NCI-H2171 (cell line): ENCODE data around the gene FIGNL1.
A peak's percentile ranks its signal among the peaks of the same experiment; 100 is the strongest.

Source experiments
- DNase-seq: peaks from one replicate; lab custom pipeline; 2025; lab: John Stamatoyannopoulos, UW

FIGNL1 gene

DNA sequence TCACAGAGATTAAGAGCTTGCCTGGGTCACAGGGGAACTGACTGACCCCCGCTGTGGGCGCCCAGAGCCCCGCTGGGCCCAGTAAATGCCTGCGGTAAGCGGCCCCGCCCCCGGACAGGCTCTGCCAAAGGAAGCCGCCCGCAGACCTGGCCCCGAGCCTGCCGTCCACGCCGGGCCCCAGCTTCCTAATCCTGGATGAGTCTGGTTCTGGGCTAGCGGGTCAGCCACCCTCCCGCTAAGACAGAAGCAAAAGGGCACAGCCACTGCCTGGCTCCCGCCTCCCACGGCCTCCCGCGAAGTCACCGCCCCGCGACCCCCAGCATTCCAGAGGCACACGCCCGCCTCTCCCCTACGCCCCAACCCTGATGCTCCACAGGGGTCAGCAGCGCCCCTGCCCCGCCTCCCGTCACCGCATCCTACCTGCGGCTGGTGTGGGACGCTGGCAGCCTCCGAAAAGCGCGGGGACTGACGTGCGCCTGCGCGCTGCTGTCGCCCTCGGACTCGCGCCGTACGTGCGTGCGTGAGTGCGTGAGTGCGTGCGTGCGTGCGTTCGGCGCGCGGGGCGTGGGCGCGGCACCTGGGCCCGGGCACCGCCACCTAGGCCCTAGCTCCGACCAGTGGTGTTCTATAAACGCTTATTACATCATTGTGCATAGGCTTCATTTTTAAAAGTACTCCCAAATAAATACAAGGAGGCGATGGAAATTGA lies at the start of gene FIGNL1:
FIGNL1 (minus strand) TSS at position 470 of the 709 bp plus-strand sequence. CDS start 3,063 bp downstream, outside the sequence.
- peak; percentile 86 for DNase-seq

DNA sequence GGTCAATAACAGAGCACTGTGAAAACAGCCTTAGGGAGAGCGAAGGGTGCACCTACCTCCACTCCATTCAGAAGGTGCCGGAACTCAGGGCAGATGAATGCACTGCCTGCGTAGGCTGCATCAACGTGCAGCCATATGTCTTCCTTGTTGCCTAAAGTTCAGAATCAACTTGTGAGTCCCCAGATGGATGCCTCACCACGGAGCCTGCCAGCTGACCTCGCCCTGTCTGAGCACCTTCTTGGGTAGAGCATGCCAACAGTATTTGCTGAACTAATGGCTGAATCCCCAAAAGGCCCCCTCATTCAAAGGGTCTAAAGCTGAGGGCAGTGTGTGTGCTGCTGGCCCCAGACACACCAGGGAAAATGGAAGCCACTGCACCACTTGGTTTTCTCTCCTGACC lies 48.9 kb upstream of the FIGNL1 start:
- no peak for DNase-seq

DNA sequence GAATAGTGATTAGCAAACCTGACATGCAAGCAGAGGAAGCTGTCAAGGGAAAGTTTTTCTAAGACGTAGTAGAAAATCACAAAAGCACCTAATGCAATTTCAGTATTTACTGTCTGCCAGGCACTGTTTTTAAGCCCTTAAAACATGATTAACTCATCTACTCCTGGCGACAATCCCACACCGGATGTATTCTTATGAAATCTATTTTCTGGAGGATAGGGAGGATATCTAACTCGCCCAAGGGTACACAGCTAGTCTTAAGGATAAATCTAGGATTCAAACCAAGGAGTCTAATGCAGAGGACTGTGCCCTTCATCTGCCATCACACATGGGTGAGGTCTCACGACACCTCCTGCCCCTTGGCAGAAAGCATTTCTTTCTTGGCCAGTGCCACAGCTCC lies 47.8 kb upstream of the FIGNL1 start:
- DNase-seq: no peak

GRCh38 chr7:50497068-50497642 lies 47.0 kb upstream of the FIGNL1 start:
- no peak for DNase-seq

- no peak for DNase-seq
Measured at GRCh38 chr7:50496569-50496968, 46.4 kb upstream of the FIGNL1 start.

DNA sequence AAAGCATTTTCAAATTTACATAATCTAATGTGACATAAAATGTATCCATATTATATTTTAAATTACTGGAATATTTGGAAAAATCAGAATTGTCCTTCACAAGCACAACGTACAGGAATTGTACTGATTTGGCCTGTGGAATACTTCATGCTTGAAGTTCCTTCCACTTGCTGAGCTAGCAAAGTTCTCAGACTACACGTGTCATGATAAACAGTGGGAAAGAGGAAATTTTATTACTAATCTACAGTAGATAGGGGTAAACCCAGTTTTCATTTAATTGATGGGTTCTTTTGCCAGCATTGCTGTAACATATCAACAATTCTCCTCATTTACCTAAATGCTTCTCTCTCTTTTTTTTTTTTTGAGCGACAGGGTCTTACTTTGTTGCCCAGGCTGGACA lies 45.6 kb upstream of the FIGNL1 start:
- DNase-seq: no peak

GRCh38 chr7:50492770-50493519 lies 42.8 kb upstream of the FIGNL1 start:
- DNase-seq: no peak

DNA sequence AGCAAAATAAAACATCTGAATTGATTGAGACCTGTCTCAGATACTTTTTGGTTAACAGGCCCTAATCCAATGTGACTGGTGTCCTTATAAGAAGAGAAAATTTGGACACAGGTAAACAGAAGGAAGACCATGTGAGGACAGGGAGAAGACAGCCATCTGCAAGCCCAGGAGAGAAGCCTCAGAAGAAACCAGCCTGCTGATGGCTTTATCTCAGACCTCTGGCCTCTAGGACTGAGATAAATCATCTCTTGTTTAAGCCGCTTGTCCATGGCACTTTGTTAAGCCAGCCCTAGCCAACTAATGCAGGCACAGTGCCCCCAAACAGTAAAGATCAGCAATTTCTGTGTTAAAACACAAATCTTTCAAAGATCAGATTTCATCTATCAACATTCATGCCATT lies 41.8 kb upstream of the FIGNL1 start:
- DNase-seq: no peak

- no peak for DNase-seq
Measured at GRCh38 chr7:50491209-50491608, 41.1 kb upstream of the FIGNL1 start.

- DNase-seq: no peak
Measured at GRCh38 chr7:50488379-50488778, 38.2 kb upstream of the FIGNL1 start.

DNA sequence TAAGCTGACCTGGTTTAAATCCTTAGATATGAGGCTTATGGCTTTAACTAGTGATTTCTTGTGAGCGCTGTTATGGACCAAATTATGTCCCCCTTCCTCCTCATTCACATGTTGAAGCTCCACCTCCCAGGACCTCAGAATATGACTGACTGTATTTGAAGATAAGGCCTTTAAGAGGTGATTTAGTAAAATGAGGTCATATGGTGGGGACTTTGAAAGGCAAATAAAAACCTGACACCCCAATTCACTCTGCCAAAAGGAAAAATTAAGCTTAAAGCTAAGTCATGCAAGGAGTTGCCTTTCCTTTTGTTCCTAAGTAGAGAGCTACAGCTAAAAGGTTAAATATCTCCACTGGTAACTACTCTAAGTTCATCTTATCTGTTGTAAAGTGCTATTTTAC lies 36.4 kb upstream of the FIGNL1 start:
- no peak for DNase-seq

DNA sequence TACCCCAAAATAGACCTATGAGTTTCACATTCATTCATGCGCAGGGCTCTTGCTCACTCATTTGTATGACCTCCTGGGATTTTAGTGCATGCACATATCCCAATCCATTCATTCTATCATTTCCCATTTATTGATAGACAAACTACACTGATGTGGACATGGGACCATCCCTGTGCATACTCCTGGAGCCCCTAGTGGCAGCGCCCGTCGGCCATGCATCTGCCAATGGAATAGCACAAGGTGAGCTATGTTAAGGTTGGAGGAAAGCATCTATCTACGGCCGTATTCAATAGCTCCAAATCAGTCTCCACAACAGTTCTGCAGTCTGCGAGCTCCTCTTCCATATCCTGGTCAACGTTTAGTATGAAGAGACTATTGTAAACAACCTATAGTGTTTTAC lies 31.7 kb upstream of the FIGNL1 start:
- no peak for DNase-seq

DNA sequence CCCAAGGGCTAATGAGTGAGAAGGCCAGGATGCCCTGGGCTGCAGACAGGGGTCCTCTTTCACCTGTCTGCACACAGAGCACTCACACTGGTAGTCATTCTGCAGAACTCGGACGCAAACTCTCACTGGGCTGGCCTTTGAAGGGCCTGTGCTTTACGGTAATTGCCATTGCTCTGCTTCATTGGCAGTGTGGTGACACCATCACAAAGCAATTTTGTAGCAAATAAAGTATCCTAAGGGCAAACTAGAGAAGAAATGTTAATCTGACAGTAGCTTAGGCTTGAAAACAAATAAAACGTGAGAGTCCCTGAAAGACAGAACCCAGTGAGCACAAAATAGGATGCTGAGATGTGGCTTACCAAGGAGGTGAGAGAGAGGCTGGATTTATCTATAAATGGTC lies 30.6 kb upstream of the FIGNL1 start:
- DNase-seq: no peak

DNA sequence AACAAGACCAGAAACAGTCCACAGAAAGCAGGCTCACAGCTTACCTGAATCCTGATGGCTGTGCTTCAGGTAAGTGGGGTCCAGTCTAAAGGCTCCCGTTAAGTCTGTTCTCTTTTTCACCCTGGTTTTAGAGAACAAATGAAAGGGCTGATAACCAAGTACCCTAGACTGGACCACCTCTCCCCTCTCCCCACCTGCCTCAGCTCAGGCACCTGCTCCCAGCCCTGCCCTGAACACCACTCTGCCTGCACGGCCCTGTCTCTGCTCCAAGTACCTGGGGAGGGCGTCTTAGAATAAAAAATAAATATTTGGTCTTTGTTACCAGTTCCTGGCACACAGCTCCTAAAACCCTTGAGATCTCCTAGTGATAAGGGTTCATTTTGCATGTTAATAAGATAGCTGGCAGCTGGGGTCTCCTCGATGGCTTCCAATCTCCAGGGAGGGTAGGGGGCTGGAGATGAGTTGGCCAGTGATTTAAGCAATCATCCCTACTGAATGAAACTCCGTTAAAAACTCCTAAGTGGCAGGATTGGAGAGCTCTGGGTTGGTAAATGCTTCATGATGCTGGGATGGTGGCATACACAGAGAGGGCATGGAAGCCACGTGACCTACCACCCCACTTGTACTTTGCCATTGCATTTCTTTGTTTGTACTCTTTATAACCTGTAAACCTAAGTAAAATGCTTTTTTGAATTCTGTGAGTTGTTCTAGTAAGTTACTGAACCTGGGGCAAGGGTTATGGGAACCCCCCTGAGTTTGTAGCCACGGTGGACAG lies 29.8 kb upstream of the FIGNL1 start:
- DNase-seq: no peak

DNA sequence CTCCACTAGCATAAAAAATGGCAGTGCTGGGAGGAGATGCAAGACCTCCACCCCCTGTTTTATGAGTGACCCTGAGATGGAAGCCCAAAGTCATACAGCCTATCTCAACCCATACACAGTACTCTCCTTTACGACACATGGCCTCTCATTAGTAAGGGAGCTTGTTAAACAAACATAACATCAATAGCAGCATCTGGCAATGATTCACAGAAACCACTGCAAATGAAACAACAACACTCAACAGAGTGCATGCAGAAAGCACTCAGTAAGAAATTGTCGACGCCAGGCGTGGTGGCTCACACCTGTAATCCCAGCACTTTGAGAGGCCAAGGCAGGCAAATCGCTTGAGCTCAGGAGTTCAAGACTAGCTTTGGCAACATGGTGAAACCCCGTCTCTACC lies 27.5 kb upstream of the FIGNL1 start:
- no peak for DNase-seq

DNA sequence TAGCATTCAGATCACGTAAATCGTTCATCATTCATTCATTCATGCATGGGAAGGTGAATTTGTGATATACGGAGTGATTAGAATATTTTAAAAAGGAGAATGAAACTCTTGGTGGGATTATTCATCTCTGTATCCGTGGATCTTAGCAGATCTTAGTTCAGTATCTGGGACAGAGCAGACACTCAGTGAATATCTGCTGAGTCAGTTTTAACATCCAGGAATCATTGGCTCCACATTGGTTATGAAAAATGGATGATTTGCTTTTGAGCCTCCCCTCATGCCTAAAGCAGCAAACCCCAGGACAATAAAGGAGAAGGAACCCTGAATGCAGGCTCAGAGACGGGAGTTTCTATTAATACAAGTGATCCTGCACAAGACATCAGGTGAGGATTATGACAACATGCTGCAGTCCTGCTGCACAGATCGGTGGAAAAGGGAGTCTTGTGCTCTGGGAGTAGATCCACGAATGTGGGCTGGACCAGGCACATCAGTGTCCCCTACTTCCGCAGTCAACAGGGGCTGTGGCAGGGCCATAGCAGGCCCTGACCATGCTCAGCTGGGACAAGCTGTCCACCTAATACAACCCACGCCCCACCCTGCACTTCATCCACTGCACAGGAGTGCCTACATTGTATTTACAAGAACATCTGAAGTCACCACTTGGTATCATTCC lies 26.9 kb upstream of the FIGNL1 start:
- DNase-seq: no peak

DNA sequence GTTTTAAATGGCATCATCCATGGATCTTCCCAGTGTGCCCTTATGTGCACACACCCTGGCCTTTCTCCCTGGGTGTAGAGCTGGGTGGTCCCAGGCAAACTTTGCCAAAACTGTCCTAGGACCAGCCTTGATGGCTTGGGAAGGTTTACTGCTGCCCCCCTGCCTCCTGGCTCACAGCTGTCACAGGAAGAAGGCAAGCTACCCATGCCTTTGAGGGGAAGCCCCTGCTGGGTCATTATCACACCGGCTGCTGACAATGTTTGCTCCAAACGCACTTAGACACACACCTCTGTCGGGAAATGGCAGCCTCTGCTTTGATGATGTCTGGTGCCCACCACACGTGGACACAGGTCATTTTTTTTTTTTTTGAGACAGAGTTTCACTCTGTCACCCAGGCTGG lies 25.2 kb upstream of the FIGNL1 start:
- DNase-seq: no peak

GRCh38 chr7:50474382-50475160 lies 24.4 kb upstream of the FIGNL1 start:
- DNase-seq: no peak

GRCh38 chr7:50473531-50473930 lies 23.4 kb upstream of the FIGNL1 start:
- DNase-seq: no peak

DNA sequence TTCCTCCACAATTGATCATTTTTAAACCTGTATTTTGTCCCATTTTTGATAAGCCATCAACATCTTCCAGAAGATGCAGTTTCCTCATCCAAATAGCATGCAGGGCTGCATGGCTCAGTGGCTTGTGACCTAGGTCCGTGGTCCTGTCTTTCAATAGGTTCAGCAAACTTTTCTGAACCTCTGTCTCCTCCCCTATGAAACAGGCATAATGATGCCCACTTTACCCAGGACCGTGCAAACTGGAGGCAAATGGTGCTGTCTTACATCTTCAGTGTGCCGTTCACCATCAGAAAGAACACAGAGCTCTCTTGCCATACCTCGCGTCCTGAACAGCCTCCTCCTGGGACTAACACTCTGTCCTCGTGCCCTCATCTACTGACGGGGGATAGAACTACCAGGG lies 22.3 kb upstream of the FIGNL1 start:
- DNase-seq: no peak

GRCh38 chr7:50471970-50472369 lies 21.8 kb upstream of the FIGNL1 start:
- DNase-seq: no peak
